Calu3 (cell line): ENCODE measurements around the gene AGA. TPM values are rescaled to one million over a fixed set of nuclear protein-coding genes. Genes with fewer than 3 reads are reported as not detected.

Experiments
- BruUV-seq: library from RNA; stranded (reverse); fragments of 400-500 nt; replicated peaks from 2 replicates; lab custom pipeline; 2021; lab: Mats Ljungman, UMichigan
- CTCF ChIA-PET: fragments of 300-600 bp; sonication (Branson Sonifier 250); formaldehyde crosslinking; loops from one replicate; lab custom pipeline; 2022; ENCODE audit warnings: antibody characterized with exemption; lab: Charles Lee
- DNase-seq: peaks from one replicate; pipeline ENCODE4 v3.0.0; 2022
- H3K27ac Mint-ChIP-seq: one replicate; pipeline ENCODE4 v1.8.0; 2022; ENCODE audit warnings: mixed read lengths; ENCODE audit not compliant: unreplicated experiment
- H3K27me3 Mint-ChIP-seq: one replicate; pipeline ENCODE4 v1.8.0; 2022; ENCODE audit warnings: mixed read lengths; ENCODE audit not compliant: unreplicated experiment
- H3K36me3 Mint-ChIP-seq: one replicate; pipeline ENCODE4 v1.8.0; 2022; ENCODE audit warnings: mild to moderate bottlenecking, moderate library complexity, mixed read lengths; ENCODE audit not compliant: insufficient read depth, unreplicated experiment
- H3K4me1 Mint-ChIP-seq: one replicate; pipeline ENCODE4 v1.8.0; 2022; ENCODE audit warnings: mild to moderate bottlenecking, low read depth, mixed read lengths; ENCODE audit not compliant: unreplicated experiment
- H3K4me3 Mint-ChIP-seq: one replicate; pipeline ENCODE4 v1.8.0; 2022; ENCODE audit warnings: mild to moderate bottlenecking, low read depth, moderate library complexity, mixed read lengths; ENCODE audit not compliant: unreplicated experiment
- H3K9me3 Mint-ChIP-seq: one replicate; pipeline ENCODE4 v1.8.0; 2022; ENCODE audit warnings: low read depth, mixed read lengths; ENCODE audit not compliant: unreplicated experiment
- CTCF ChIP-seq: fragments of 200-600 bp; IDR thresholded peaks from one replicate; pipeline ENCODE4 v1.8.0; 2022; ENCODE audit warnings: antibody characterized with exemption; ENCODE audit not compliant: unreplicated experiment
- intact Hi-C: fragments of 100-400 bp; cut with micrococcal nuclease; formaldehyde crosslinking; loops from one replicate; pipeline ENCODE4 v1.10.0; 2022; ENCODE audit not compliant: unreplicated experiment
- total RNA-seq: library from RNA; stranded (reverse); gene quantifications from 2 replicates; pipeline ENCODE4 v1.2.3, GENCODE V29; 2022

Gene AGA
- total RNA-seq, 1 experiment from 2014 or later: 21.5 TPM

GRCh38 chr4:177404986-177405385 is 37.3 kb downstream of the AGA start:
- no peak for DNase-seq
- no peak overlapping the region for H3K4me3 Mint-ChIP-seq

GRCh38 chr4:177404342-177404741 is 37.9 kb downstream of the AGA start:
- H3K27me3 Mint-ChIP-seq: no peaks in the 10 kb centered on the region
- BruUV-seq: no TSS peak
- CTCF ChIA-PET: no interaction called here
- H3K27ac Mint-ChIP-seq: peak overlapping the region; percentile 75
- H3K36me3 Mint-ChIP-seq: peaks cover 3% of the 10 kb centered on the region
- peak overlapping the region; percentile 42 for H3K4me3 Mint-ChIP-seq
- no peak for TF ChIP-seq CTCF
- intact Hi-C loops: loop anchor here (5.0 kb wide), 1 partner anchor 38 kb away; the partner anchor contains the start of gene AGA
- peaks cover 56% of the 10 kb centered on the region for H3K4me1 Mint-ChIP-seq
- peaks cover 10% of the 10 kb centered on the region for H3K9me3 Mint-ChIP-seq
- DNase-seq: no peak

More at GRCh38 chr4:177404986-177405385, 37.3 kb downstream of the AGA start:
- peaks cover 3% of the 10 kb centered on the region for H3K36me3 Mint-ChIP-seq
- no TSS peak for BruUV-seq
- H3K4me1 Mint-ChIP-seq: peaks cover 62% of the 10 kb centered on the region
- H3K9me3 Mint-ChIP-seq: peaks cover 14% of the 10 kb centered on the region
- no peak for TF ChIP-seq CTCF
- CTCF ChIA-PET: interaction anchor here (0.8 kb wide), 1 partner anchor 76 kb away, joined by 3 read pairs; no protein-coding TSS in a partner anchor
- no peaks in the 10 kb centered on the region for H3K27me3 Mint-ChIP-seq
- intact Hi-C loops: loop anchor here (5.0 kb wide), 1 partner anchor 37 kb away; the partner anchor contains the start of gene AGA
- peak overlapping the region; percentile 75 for H3K27ac Mint-ChIP-seq

- intact Hi-C loops: loop anchor here (5.0 kb wide), 1 partner anchor 39 kb away; the partner anchor contains the start of gene AGA
- peak overlapping the region; percentile 75 for H3K27ac Mint-ChIP-seq
- no peak for DNase-seq
- H3K4me3 Mint-ChIP-seq: peak overlapping the region; percentile 42
- peaks cover 50% of the 10 kb centered on the region for H3K4me1 Mint-ChIP-seq
- no TSS peak for BruUV-seq
- peaks cover 3% of the 10 kb centered on the region for H3K36me3 Mint-ChIP-seq
- no peaks in the 10 kb centered on the region for H3K27me3 Mint-ChIP-seq
- H3K9me3 Mint-ChIP-seq: peaks cover 4% of the 10 kb centered on the region
- CTCF ChIA-PET: interaction anchor here (0.5 kb wide), 1 partner anchor 16 kb away, joined by 3 read pairs; no protein-coding TSS in a partner anchor
- no peak for TF ChIP-seq CTCF
Observed at GRCh38 chr4:177403746-177404145, 38.5 kb downstream of the AGA start.

- CTCF ChIA-PET: no interaction called here
- no peak overlapping the region for H3K4me3 Mint-ChIP-seq
- no peak for DNase-seq
- no peak for TF ChIP-seq CTCF
- H3K36me3 Mint-ChIP-seq: no peaks in the 10 kb centered on the region
- intact Hi-C loops: loop anchor here (5.0 kb wide), 1 partner anchor 41 kb away; the partner anchor contains the start of gene AGA
- no peak overlapping the region for H3K27ac Mint-ChIP-seq
- H3K27me3 Mint-ChIP-seq: no peaks in the 10 kb centered on the region
- H3K9me3 Mint-ChIP-seq: no peaks in the 10 kb centered on the region
- no TSS peak for BruUV-seq
- H3K4me1 Mint-ChIP-seq: peaks cover 34% of the 10 kb centered on the region
Observed at GRCh38 chr4:177401658-177402273, 40.5 kb downstream of the AGA start.
